LNCaP clone FGC (cell line): ENCODE results near the gene LDLRAD4.
"Not testable (repeated sequence)": the region's sequence is repeated elsewhere in the genome, so short reads cannot be mapped to it uniquely, and the experiment has no call there.

Experiments
- DNase-seq: peaks from one replicate; pipeline ENCODE4 v3.0.0-alpha.2; 2011; ENCODE audit warnings: low read depth
- H3K4me3 ChIP-seq: 2 replicates; pipeline ENCODE4 v1.5.1; 2011; ENCODE audit warnings: mild to moderate bottlenecking, low read depth, low read length, control low read depth
- TF ChIP-seq, protein P1 (sequence below): IDR thresholded peaks from 2 replicates; pipeline ENCODE4 v1.5.1; 2012; ENCODE audit warnings: mild to moderate bottlenecking; ENCODE audit not compliant: control insufficient read depth, insufficient read depth; ENCODE audit errors: extremely low read depth

LDLRAD4 gene

DNA sequence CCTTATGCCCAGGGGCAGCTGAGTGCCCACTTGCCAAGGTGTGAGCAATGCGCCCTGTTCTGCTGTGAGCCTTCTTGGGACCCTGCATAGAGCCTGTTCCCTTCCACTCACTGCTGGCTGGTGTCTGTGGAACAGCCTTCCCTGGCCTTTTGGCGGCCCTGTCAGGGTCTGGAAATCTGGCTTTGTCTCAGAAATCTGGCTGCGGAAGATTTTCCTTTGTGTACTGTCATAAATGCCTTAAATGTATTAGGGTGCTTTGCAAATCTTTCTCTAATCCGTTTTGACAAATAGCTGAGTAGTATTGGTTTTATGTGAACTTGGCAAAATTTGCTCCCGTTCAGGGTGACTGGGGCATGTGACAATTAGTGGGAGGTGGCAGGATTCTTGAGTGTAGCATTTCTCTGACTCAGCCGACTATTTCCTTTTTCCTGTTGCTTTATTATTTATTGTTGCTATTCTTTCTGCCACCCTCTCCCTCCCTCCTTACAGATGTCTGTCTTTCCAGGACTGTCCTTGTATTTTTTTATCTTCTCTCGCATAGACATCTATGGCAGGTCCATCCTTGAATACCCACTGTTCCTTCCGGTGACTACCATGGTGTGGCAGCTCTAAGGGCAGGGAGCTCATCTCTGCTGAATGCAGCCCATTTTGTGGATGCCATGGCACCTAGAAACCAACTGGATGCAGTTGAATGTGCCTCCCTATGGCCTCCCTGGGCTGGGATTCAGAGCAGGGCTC lies 41.8 kb downstream of the LDLRAD4 start:
- no peak overlapping the region for H3K4me3 ChIP-seq
- DNase-seq: no peak
- TF ChIP-seq, protein P1, sequence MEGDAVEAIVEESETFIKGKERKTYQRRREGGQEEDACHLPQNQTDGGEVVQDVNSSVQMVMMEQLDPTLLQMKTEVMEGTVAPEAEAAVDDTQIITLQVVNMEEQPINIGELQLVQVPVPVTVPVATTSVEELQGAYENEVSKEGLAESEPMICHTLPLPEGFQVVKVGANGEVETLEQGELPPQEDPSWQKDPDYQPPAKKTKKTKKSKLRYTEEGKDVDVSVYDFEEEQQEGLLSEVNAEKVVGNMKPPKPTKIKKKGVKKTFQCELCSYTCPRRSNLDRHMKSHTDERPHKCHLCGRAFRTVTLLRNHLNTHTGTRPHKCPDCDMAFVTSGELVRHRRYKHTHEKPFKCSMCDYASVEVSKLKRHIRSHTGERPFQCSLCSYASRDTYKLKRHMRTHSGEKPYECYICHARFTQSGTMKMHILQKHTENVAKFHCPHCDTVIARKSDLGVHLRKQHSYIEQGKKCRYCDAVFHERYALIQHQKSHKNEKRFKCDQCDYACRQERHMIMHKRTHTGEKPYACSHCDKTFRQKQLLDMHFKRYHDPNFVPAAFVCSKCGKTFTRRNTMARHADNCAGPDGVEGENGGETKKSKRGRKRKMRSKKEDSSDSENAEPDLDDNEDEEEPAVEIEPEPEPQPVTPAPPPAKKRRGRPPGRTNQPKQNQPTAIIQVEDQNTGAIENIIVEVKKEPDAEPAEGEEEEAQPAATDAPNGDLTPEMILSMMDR: no peak

DNA sequence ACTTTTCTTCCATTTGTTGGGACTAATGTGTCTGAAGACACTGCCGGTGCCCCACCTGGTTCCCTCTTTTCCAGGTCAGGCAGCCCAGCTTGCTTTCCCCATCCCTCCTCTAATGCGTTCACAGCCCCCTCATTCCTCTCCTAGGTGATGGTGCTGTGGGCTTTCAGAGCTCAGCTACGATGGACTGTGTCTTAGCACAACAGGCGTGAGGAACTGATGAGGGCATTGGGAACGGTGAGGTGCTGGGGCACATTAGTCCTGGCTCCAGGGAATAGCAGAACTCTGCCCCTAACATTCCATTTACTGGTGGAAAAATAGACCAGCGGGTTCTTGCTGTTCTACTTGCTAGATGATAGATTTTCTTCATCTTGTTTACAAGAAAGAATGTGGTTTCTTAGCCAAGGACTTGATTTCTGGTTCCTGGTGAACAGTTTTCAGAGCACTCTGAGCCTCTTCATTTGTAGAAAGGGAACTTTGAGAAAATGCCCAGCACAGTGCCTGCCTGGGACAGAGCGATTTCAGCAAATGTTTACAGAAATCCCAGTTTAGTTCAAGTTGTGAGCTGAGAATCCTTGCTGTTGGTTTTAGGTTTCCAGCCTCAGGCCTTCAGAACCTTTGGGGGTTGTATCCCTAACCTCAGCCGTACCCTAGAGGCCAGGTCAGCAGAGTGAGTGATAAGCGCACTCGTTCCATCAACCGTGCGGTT lies 42.5 kb downstream of the LDLRAD4 start:
- H3K4me3 ChIP-seq: no peak overlapping the region
- TF ChIP-seq, protein P1: no peak
- no peak for DNase-seq

GRCh38 chr18:13261661-13262357 lies 43.2 kb downstream of the LDLRAD4 start:
- TF ChIP-seq, protein P1: no peak
- H3K4me3 ChIP-seq: no peak overlapping the region
- DNase-seq: no peak

DNA sequence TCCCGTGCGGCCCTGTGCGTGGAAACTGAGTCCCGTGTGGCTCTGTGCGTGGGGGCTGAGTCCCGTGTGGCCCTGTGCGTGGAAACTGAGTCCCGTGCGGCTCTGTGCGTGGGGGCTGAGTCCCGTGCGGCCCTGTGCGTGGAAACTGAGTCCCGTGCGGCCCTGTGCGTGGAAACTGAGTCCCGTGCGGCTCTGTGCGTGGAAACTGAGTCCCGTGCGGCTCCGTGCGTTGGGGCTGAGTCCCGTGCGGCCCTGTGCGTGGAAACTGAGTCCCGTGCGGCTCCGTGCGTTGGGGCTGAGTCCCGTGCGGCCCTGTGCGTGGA lies 43.8 kb downstream of the LDLRAD4 start:
- DNase-seq, H3K4me3 ChIP-seq: not testable (repeated sequence)

DNA sequence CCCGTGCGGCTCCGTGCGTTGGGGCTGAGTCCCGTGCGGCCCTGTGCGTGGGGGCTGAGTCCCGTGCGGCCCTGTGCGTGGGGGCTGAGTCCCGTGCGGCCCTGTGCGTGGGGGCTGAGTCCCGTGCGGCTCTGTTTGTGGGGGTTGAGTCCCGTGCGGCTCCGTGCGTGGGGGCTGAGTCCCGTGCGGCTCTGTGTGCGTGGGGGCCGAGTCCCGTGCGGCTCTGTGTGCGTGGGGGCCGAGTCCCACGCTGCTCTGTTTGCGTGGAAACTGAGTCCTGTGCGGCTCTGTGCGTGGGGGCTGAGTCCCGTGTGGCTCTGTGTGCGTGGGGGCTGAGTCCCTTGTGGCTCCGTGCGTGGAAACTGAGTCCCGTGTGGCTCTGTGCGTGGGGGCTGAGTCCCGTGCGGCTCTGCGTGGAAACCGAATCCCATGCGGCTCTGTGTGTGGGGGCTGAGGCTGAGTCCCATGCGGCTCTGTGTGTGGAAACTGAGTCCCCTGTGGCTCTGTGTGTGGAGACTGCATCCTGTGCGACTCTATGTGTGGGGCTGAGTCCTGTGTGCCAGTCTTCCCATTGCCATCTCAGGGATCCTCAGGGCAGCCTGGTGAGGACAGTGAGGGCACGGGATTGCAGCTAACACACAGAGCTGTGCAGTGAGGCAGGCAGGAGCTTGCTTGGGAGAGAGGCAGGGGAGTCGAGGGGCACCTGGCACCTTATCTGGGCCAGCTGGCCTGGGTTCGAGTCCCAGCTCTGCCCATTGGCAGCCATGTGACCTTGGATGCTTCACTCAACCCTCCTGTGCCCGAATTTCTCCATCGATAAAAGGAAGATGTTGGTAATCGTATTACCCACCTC lies 44.5 kb downstream of the LDLRAD4 start:
- H3K4me3 ChIP-seq: no peak overlapping the region

DNA sequence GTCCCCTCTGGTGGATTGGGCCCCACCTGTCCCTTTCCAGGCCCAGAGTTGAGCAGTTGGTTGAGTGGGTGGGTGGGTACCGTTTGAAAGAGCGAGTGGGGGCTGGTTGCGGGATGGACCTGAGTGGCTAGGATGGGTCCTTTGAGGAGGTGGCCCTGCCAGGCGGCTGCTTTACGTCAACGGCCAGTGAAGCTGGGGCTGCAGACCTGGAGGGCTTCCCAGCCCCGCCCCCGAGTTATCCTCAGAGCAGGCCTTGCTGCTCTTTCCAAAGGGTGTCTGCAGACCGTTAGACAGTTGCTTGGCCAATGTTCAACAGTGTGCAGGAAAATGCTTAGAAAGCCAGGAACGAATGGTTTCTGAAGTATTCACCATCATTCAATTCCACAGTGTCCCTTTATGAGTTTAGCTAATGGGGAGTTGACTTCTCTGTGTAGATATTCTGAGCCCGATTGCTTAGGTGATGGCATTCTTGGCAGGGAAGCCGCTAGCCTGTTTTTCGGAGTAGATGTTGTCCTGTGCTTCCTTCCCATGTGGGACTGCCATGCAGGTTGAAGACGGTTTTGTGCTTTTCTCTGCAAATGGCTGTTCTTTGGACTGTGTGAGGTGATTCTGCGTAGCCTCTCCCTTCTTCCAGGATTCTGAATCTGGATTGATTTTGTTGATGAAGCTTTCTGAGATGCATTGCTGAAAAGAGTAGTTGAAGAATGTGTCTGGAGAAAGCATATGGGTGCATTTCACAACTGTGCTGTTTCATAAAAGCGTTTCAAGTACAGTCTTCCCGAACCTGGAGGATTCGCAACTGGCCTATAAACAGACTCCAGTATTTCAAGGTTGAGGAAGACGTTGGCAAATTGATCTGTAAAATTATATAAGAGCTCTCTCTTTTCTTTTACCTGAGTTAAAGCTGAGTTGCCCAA lies 45.8 kb downstream of the LDLRAD4 start:
- TF ChIP-seq, protein P1: no peak
- DNase-seq: no peak
- H3K4me3 ChIP-seq: no peak overlapping the region

More for the DNA sequence above, 44.5 kb downstream of the LDLRAD4 start:
- DNase-seq: no peak
- TF ChIP-seq, protein P1: no peak
